H1 (cell line): ENCODE measurements around the gene ABI2. TPM values are rescaled to one million over a fixed set of nuclear protein-coding genes. Genes with fewer than 3 reads are reported as not detected.

Source experiments
- CTCF ChIA-PET: fragments of 300-600 bp; sonication (Branson Sonifier 250); formaldehyde crosslinking; loops from one replicate; lab custom pipeline; 2021; ENCODE audit not compliant: partially characterized antibody; lab: Charles Lee
- POLR2A ChIA-PET: fragments of 300-600 bp; sonication (Branson Sonifier 250); formaldehyde crosslinking; loops from one replicate; lab custom pipeline; 2021; ENCODE audit warnings: inconsistent platforms; ENCODE audit not compliant: partially characterized antibody; lab: Charles Lee
- DNase-seq, 2 experiments: peaks; one replicate each; pipeline versions ENCODE4 v3.0.0 to v3.0.0-alpha.2; 2010 to 2022; ENCODE audit warnings: low spot score in 2 of 2, low read depth in 1 of 2, mixed read lengths in 1 of 2
- FAIRE-seq: peaks from 2 replicates; lab custom pipeline; 2011; peaks lifted over from hg19 to GRCh38; lab: Jason Lieb, UNC
- H2AFZ ChIP-seq: 2 replicates; pipeline ENCODE4 v1.8.1; 2012; ENCODE audit warnings: low read length, inconsistent platforms
- H2AK5ac ChIP-seq: 2 replicates; pipeline ENCODE4 v1.6.1; 2013; ENCODE audit warnings: low read depth, low read length
- H2BK120ac ChIP-seq: replicated peaks from 2 replicates; pipeline ENCODE3; 2013; ENCODE audit warnings: low read depth, low read length, inconsistent platforms
- H2BK12ac ChIP-seq: 2 replicates; pipeline ENCODE4 v1.6.1; 2013; ENCODE audit warnings: low read depth, low read length
- H2BK15ac ChIP-seq: 2 replicates; pipeline ENCODE4 v1.6.1; 2013; ENCODE audit warnings: low read length
- H2BK20ac ChIP-seq: 2 replicates; pipeline ENCODE4 v1.6.1; 2013; ENCODE audit warnings: low read length
- H2BK5ac ChIP-seq: 2 replicates; pipeline ENCODE4 v1.6.1; 2013; ENCODE audit warnings: low read depth, low read length
- H3K14ac ChIP-seq: 2 replicates; pipeline ENCODE4 v1.6.1; 2013; ENCODE audit warnings: inconsistent platforms; ENCODE audit not compliant: insufficient read length
- H3K18ac ChIP-seq: 2 replicates; pipeline ENCODE4 v1.6.1; 2013; ENCODE audit warnings: low read length; ENCODE audit errors: extremely low read depth
- H3K23ac ChIP-seq: 2 replicates; pipeline ENCODE4 v1.6.1; 2013; ENCODE audit warnings: inconsistent platforms; ENCODE audit not compliant: insufficient read length
- H3K23me2 ChIP-seq: 2 replicates; pipeline ENCODE4 v1.6.1; 2013; ENCODE audit warnings: low read depth, low read length
- H3K27ac ChIP-seq: 2 replicates; pipeline ENCODE4 v1.6.1; 2011; ENCODE audit warnings: low read depth, low read length, inconsistent platforms
- H3K27me3 ChIP-seq, 4 experiments: replicated peaks in 1 of 4; 1 replicate in 1 of 4; 2 replicates in 3 of 4; pipeline versions ENCODE4 v1.6.1 to v1.8.1; 2011 to 2013; ENCODE audit warnings: low read length in 3 of 4, mild to moderate bottlenecking in 3 of 4, inconsistent platforms in 2 of 4, mixed read lengths in 2 of 4, moderate library complexity in 1 of 4; ENCODE audit not compliant: control insufficient read depth in 3 of 4, insufficient read depth in 3 of 4; ENCODE audit errors: extremely low read depth in 1 of 4
- H3K36me3 ChIP-seq, 4 experiments: 2 replicates each; pipeline versions ENCODE4 v1.6.1 to v1.8.1; 2011 to 2013; ENCODE audit warnings: mild to moderate bottlenecking in 4 of 4, low read length in 3 of 4, moderate library complexity in 2 of 4, control low read depth in 1 of 4, inconsistent platforms in 1 of 4; ENCODE audit not compliant: insufficient read depth in 4 of 4, control insufficient read depth in 2 of 4
- H3K4ac ChIP-seq: replicated peaks from 2 replicates; pipeline ENCODE3; 2013; ENCODE audit warnings: low read length, low read depth, mixed read lengths, inconsistent platforms; ENCODE audit not compliant: insufficient read length
- H3K4me1 ChIP-seq, 4 experiments: replicated peaks in 1 of 4; 1 replicate in 1 of 4; 2 replicates in 3 of 4; pipeline versions ENCODE4 v1.6.1 to v1.8.1; 2011 to 2013; ENCODE audit warnings: low read length in 3 of 4, inconsistent platforms in 2 of 4, mixed read lengths in 1 of 4; ENCODE audit not compliant: insufficient read depth in 4 of 4, control insufficient read depth in 3 of 4
- H3K4me2 ChIP-seq, 2 experiments: 2 replicates each; pipeline versions ENCODE4 v1.6.1 to v1.8.1; 2011 to 2013; ENCODE audit warnings: low read depth in 2 of 2, low read length in 2 of 2, control low read depth in 1 of 2, inconsistent platforms in 1 of 2, mild to moderate bottlenecking in 1 of 2; ENCODE audit not compliant: insufficient read depth in 1 of 2
- H3K4me3 ChIP-seq, 4 experiments: fragments of 200-600, 300-600 bp in 1 of 4; sonication (generic), shearing (Covaris generic), sonication (Bioruptor Twin) in 1 of 4; 2 replicates each; pipeline versions ENCODE4 v1.5.1 to v1.8.1; 2011 to 2016; ENCODE audit warnings: low read length in 4 of 4, low read depth in 3 of 4, control low read depth in 2 of 4, inconsistent platforms in 2 of 4, mild to moderate bottlenecking in 2 of 4, mixed read lengths in 1 of 4, moderate library complexity in 1 of 4; ENCODE audit not compliant: insufficient read depth in 2 of 4; ENCODE audit errors: extremely low read depth in 1 of 4
- H3K56ac ChIP-seq: replicated peaks from 2 replicates; pipeline ENCODE3; 2013; ENCODE audit warnings: low read depth, mild to moderate bottlenecking, mixed read lengths, low read length, inconsistent platforms; ENCODE audit not compliant: insufficient read length
- H3K79me1 ChIP-seq: 2 replicates; pipeline ENCODE4 v1.6.1; 2013; ENCODE audit warnings: low read depth, low read length, control low read depth
- H3K79me2 ChIP-seq, 2 experiments: 2 replicates each; pipeline versions ENCODE4 v1.6.1 to v1.8.1; 2012 to 2013; ENCODE audit warnings: low read length in 2 of 2, mild to moderate bottlenecking in 2 of 2, inconsistent platforms in 1 of 2; ENCODE audit not compliant: insufficient read depth in 2 of 2, control insufficient read depth in 1 of 2
- H3K9ac ChIP-seq, 4 experiments: replicated peaks in 1 of 4; 1 replicate in 1 of 4; 2 replicates in 3 of 4; pipeline versions ENCODE4 v1.6.1 to v1.8.1; 2011 to 2013; ENCODE audit warnings: low read depth in 3 of 4, low read length in 3 of 4, control low read depth in 2 of 4, mild to moderate bottlenecking in 2 of 4, moderate library complexity in 2 of 4, inconsistent platforms in 1 of 4; ENCODE audit errors: extremely low read depth in 1 of 4
- H3K9me3 ChIP-seq, 2 experiments: 2 replicates each; pipeline versions ENCODE4 v1.6.1 to v1.8.1; 2012 to 2013; ENCODE audit warnings: mild to moderate bottlenecking in 2 of 2, moderate library complexity in 2 of 2, control low read depth in 1 of 2, inconsistent platforms in 1 of 2, low read depth in 1 of 2, low read length in 1 of 2, mixed read lengths in 1 of 2; ENCODE audit not compliant: insufficient read depth in 2 of 2
- H4K20me1 ChIP-seq, 2 experiments: replicated peaks in 1 of 2; 2 replicates each; pipeline versions ENCODE3 to v1.8.1; 2011 to 2013; ENCODE audit warnings: inconsistent platforms in 2 of 2, low read length in 2 of 2, mild to moderate bottlenecking in 1 of 2; ENCODE audit not compliant: insufficient read depth in 2 of 2, control insufficient read depth in 1 of 2
- H4K5ac ChIP-seq: 2 replicates; pipeline ENCODE4 v1.6.1; 2013; ENCODE audit warnings: low read length, low read depth, mixed read lengths, inconsistent platforms; ENCODE audit not compliant: insufficient read length
- H4K8ac ChIP-seq: 2 replicates; pipeline ENCODE4 v1.8.0; 2013; ENCODE audit warnings: mild to moderate bottlenecking, moderate library complexity, low read length, inconsistent platforms; ENCODE audit not compliant: insufficient read depth; ENCODE audit errors: extremely low read depth
- H4K91ac ChIP-seq: replicated peaks from 2 replicates; pipeline ENCODE3; 2013; ENCODE audit warnings: low read length, mixed read lengths, inconsistent platforms; ENCODE audit not compliant: insufficient read length
- ASH2L ChIP-seq: fragments of 200-600, 300-600 bp; sonication (generic); IDR thresholded peaks from one replicate; pipeline ENCODE4 v1.7.1; 2017; ENCODE audit warnings: low read length
- CBX5 ChIP-seq: fragments of 300-800, 300-1000 bp; sonication (generic); IDR thresholded peaks from 2 replicates; pipeline ENCODE4 v1.7.1; 2016; ENCODE audit warnings: antibody characterized with exemption, low read length, low read depth
- CHD1 ChIP-seq: IDR thresholded peaks from 2 replicates; pipeline ENCODE4 v1.6.1; 2012; ENCODE audit warnings: low read depth, low read length, improper control_type of control experiment
- JUN ChIP-seq: IDR thresholded peaks from 2 replicates; pipeline ENCODE4 v1.6.1; 2011; ENCODE audit warnings: low read depth, mild to moderate bottlenecking, improper control_type of control experiment, low read length
- JUND ChIP-seq: IDR thresholded peaks from 2 replicates; pipeline ENCODE4 v1.6.1; 2011; ENCODE audit warnings: mild to moderate bottlenecking, improper control_type of control experiment, low read length
- SIN3A ChIP-seq, 2 experiments: IDR thresholded peaks in 1 of 2; conservative IDR thresholded peaks in 1 of 2; 2 replicates each; pipeline ENCODE4 v1.6.1; 2011 to 2012; ENCODE audit warnings: low read length in 2 of 2, improper control_type of control experiment in 1 of 2, low read depth in 1 of 2, mild to moderate bottlenecking in 1 of 2
- TAF1 ChIP-seq: IDR thresholded peaks from 2 replicates; pipeline ENCODE4 v1.6.1; 2011; ENCODE audit warnings: mild to moderate bottlenecking, low read depth, low read length
- WGBS, 2 experiments: shearing (Covaris generic) in 1 of 2; methylation state at CpG; one replicate each; pipeline versions ENCODE4 v1.1.6 to v1.1.7; 2013 to 2015; ENCODE audit warnings: low lambda C conversion rate in 2 of 2, mixed read lengths in 2 of 2, inconsistent platforms in 1 of 2, low coverage in 1 of 2, missing lambda C conversion rate in 1 of 2; ENCODE audit not compliant: insufficient replicate concordance in 2 of 2, insufficient coverage in 1 of 2, insufficient read length in 1 of 2; ENCODE audit errors: extremely low coverage in 1 of 2, missing lambda C conversion rate in 1 of 2; 5-methylcytosine and 5-hydroxymethylcytosine counted together
- polyA plus RNA-seq, 7 experiments: library from polyadenylated mRNA; depleted of rRNA in 3 of 7; stranded (reverse) in 5 of 7; unstranded in 2 of 7; fragments of >200 nt in 5 of 7; fragments of 200-250 nt in 2 of 7; gene quantifications; 1 replicate in 5 of 7; 2 replicates in 1 of 7; 4 replicates in 1 of 7; pipeline versions ENCODE4 v1.2.1 to v1.2.3, GENCODE V29; 2011 to 2013; ENCODE audit warnings: missing spikeins in 2 of 7, mixed read lengths in 2 of 7
- total RNA-seq: library from RNA; stranded (reverse); fragmentation: NEBNext Ultra II Directional; extraction: Animal tissue kit (Norgen Biotek cat#: 25700); gene quantifications from 2 replicates; pipeline ENCODE4 v1.2.1, GENCODE V29; 2021

The ABI2 gene
- total and polyA plus RNA-seq, 2 of the 8 experiments (the other 6 are each of a cell fraction or from before 2014, with no cell fraction given) = 62.3 to 118 TPM

DNA sequence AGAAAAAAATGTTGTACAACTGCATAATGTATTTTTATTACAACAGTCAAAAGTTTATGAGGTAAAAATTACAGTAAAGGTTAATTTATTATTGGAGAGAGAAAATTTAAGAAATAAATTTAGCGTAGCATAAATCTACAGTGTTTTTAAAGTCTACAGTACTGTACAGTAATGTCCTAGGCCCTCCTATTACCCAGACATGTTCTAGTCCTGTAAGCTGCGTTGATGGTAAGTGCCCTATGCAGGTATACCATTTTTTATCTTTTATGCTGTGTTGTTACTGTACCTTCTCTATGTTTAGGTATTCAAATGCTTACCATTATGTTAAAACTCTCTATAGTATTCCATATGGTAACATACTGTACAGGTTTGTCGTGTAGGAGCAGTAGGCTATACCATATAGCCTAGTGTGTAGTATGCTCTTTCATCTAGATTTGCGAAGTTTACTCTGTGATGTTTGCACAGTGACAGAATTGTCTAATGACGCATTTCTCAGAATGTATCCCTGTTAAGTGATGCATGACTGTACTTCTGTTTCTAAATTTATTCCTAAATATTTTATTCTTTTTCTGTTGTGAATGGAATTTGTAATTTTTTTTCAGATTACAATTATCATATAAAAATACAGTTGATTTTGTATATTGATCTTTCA, 24.5 kb downstream of the ABI2 start:
- no peak overlapping the region for H2BK20ac ChIP-seq
- H2AFZ ChIP-seq = no peak overlapping the region
- H2BK120ac ChIP-seq = no peak overlapping the region
- H4K91ac ChIP-seq = no peak overlapping the region
- H4K20me1 ChIP-seq = peaks cover 3 to 4% of the 10 kb centered on the region in 2 experiments
- no peak overlapping the region for H2BK5ac ChIP-seq
- ChIA-PET CTCF (no interaction called here), POLR2A (no interaction called here)
- DNase-seq (no peak), FAIRE-seq (no peak)
- H2BK12ac ChIP-seq = no peak overlapping the region
- H3K23me2 ChIP-seq = no peaks in the 10 kb centered on the region
- no peak overlapping the region for H4K8ac ChIP-seq
- no peak overlapping the region for H3K14ac ChIP-seq
- H3K4me3 ChIP-seq = no peak overlapping the region
- no peak overlapping the region for H3K23ac ChIP-seq
- WGBS, 2 experiments = 91 to 100% methylated on average over 1 to 5 of the region's 5 CpGs
- H2AK5ac ChIP-seq = no peak overlapping the region
- H3K18ac ChIP-seq = no peak overlapping the region
- H3K79me2 ChIP-seq = peaks cover 6 to 87% of the 10 kb centered on the region in 2 experiments
- no peak overlapping the region for H3K56ac ChIP-seq
- H3K79me1 ChIP-seq = peaks cover 3% of the 10 kb centered on the region
- H3K9ac ChIP-seq = no peak overlapping the region
- H3K4ac ChIP-seq = no peak overlapping the region
- no peak overlapping the region for H3K4me2 ChIP-seq
- no peaks in the 10 kb centered on the region for H3K9me3 ChIP-seq
- no peaks in the 10 kb centered on the region for H3K27me3 ChIP-seq
- no peak overlapping the region for H2BK15ac ChIP-seq
- H3K36me3 ChIP-seq = peaks cover 0 to 5% (median 0%) of the 10 kb centered on the region in 4 experiments; a peak in 1 of 8 replicates
- TF ChIP-seq TAF1 (no peak), SIN3A (conservative IDR thresholded peaks at IDR 0.05 in 1 of 2, IDR thresholded peaks at IDR 0.05 in 1 of 2; ENCODE audit: low read depth in 1 of 2, low read length in 2 of 2) (no peak), CBX5 (no peak), CHD1 (no peak), JUN (no peak), JUND (no peak), ASH2L (no peak)
- no peak overlapping the region for H4K5ac ChIP-seq
- no peak overlapping the region for H3K27ac ChIP-seq
- H3K4me1 ChIP-seq = no peaks in the 10 kb centered on the region
